ENCODE results near the gene TRMT2B.
"Not testable (repeated sequence)": the region's sequence is repeated elsewhere in the genome, so short reads cannot be mapped to it uniquely, and the experiment has no call there.

Gene TRMT2B

GRCh38 chrX:100999451-100999850 is 52.5 kb downstream of the TRMT2B start:
- DNase-seq = no peak

GRCh38 chrX:100995469-100995868 is 56.4 kb downstream of the TRMT2B start:
- no peak for DNase-seq

- DNase-seq = no peak
These were observed 57.3 kb downstream of the TRMT2B start for GRCh38 chrX:100994352-100995281.

GRCh38 chrX:100990139-100990538 is 61.8 kb downstream of the TRMT2B start:
- no peak for DNase-seq

- no peak for DNase-seq
These were observed 67.1 kb downstream of the TRMT2B start for GRCh38 chrX:100984818-100985217.

- DNase-seq = not testable (repeated sequence)
These were observed 70.4 kb downstream of the TRMT2B start for GRCh38 chrX:100981498-100981845.

GRCh38 chrX:100980608-100981497 is 71.1 kb downstream of the TRMT2B start:
- DNase-seq = no peak

GRCh38 chrX:100979881-100980607 is 71.9 kb downstream of the TRMT2B start:
- no peak for DNase-seq

- no peak for DNase-seq
These were observed 75.7 kb downstream of the TRMT2B start for GRCh38 chrX:100976211-100976610.

- no peak for DNase-seq
These were observed 76.7 kb downstream of the TRMT2B start for GRCh38 chrX:100975212-100975611.

- no peak for DNase-seq
These were observed 78.5 kb downstream of the TRMT2B start for GRCh38 chrX:100973411-100973810.

- DNase-seq = no peak
These were observed 82.0 kb downstream of the TRMT2B start for GRCh38 chrX:100969936-100970335.

- DNase-seq = no peak
These were observed 82.5 kb downstream of the TRMT2B start, which contains the start of gene ARL13A for GRCh38 chrX:100969408-100969807. Gene ARL13A, plus strand, starts transcription at chrX:100969708. Its CDS starts 3,982 bp downstream, at chrX:100973690.

- no peak for DNase-seq
These were observed 87.5 kb downstream of the TRMT2B start for GRCh38 chrX:100964362-100964761.

GRCh38 chrX:100962811-100963210 is 89.1 kb downstream of the TRMT2B start:
- no peak for DNase-seq

All from CD4-positive, alpha-beta T cell treated with Interleukin-10 for 1 hour (primary cell).